ENCODE data around the gene SNX9. TPM values are rescaled to one million over a fixed set of nuclear protein-coding genes. Genes with fewer than 3 reads are reported as not detected.

The SNX9 gene
- total RNA-seq, 1 donor from 2014 or later = 68.6 TPM

- Mint-ChIP-seq H3K36me3 (ENCODE audit: low read depth, unreplicated experiment) (peaks cover 4% of the 10 kb centered on the region), H3K4me1 (ENCODE audit: unreplicated experiment) (peaks cover 14% of the 10 kb centered on the region), H3K9me3 (ENCODE audit: unreplicated experiment) (no peaks in the 10 kb centered on the region), H3K27me3 (ENCODE audit: unreplicated experiment) (no peaks in the 10 kb centered on the region), H3K27ac (ENCODE audit: unreplicated experiment) (no peak overlapping the region), H3K4me3 (ENCODE audit: unreplicated experiment) (no peak overlapping the region)
- no peak for TF ChIP-seq CTCF (IDR thresholded peaks at IDR 0.05; ENCODE audit: unreplicated experiment)
- no peak for DNase-seq (ENCODE audit: low spot score)
These were observed 14.6 kb upstream of the SNX9 start for GRCh38 chr6:157808405-157808950.

GRCh38 chr6:157809613-157810012 lies 13.4 kb upstream of the SNX9 start:
- Mint-ChIP-seq H3K9me3 (ENCODE audit: unreplicated experiment) (no peaks in the 10 kb centered on the region), H3K27ac (ENCODE audit: unreplicated experiment) (no peak overlapping the region), H3K36me3 (ENCODE audit: low read depth, unreplicated experiment) (peaks cover 4% of the 10 kb centered on the region), H3K4me1 (ENCODE audit: unreplicated experiment) (peaks cover 21% of the 10 kb centered on the region), H3K4me3 (ENCODE audit: unreplicated experiment) (no peak overlapping the region), H3K27me3 (ENCODE audit: unreplicated experiment) (no peaks in the 10 kb centered on the region)
- no peak for DNase-seq (ENCODE audit: low spot score)
- no peak for TF ChIP-seq CTCF (IDR thresholded peaks at IDR 0.05; ENCODE audit: unreplicated experiment)

GRCh38 chr6:157811137-157811475 lies 11.9 kb upstream of the SNX9 start:
- Mint-ChIP-seq H3K27me3 (ENCODE audit: unreplicated experiment) (peaks cover 2% of the 10 kb centered on the region), H3K4me3 (ENCODE audit: unreplicated experiment) (no peak overlapping the region), H3K27ac (ENCODE audit: unreplicated experiment) (no peak overlapping the region), H3K9me3 (ENCODE audit: unreplicated experiment) (no peaks in the 10 kb centered on the region), H3K36me3 (ENCODE audit: low read depth, unreplicated experiment) (no peaks in the 10 kb centered on the region), H3K4me1 (ENCODE audit: unreplicated experiment) (peaks cover 25% of the 10 kb centered on the region)
- no peak for DNase-seq (ENCODE audit: low spot score)
- no peak for TF ChIP-seq CTCF (IDR thresholded peaks at IDR 0.05; ENCODE audit: unreplicated experiment)

GRCh38 chr6:157811476-157812173 lies 11.4 kb upstream of the SNX9 start:
- Mint-ChIP-seq H3K4me1 (ENCODE audit: unreplicated experiment) (peaks cover 25% of the 10 kb centered on the region), H3K4me3 (ENCODE audit: unreplicated experiment) (no peak overlapping the region), H3K9me3 (ENCODE audit: unreplicated experiment) (no peaks in the 10 kb centered on the region), H3K36me3 (ENCODE audit: low read depth, unreplicated experiment) (no peaks in the 10 kb centered on the region), H3K27ac (ENCODE audit: unreplicated experiment) (no peak overlapping the region), H3K27me3 (ENCODE audit: unreplicated experiment) (peaks cover 2% of the 10 kb centered on the region)
- TF ChIP-seq CTCF (IDR thresholded peaks at IDR 0.05; ENCODE audit: unreplicated experiment) = no peak
- no peak for DNase-seq (ENCODE audit: low spot score)

- H3K9me3 Mint-ChIP-seq (ENCODE audit: unreplicated experiment) = no peaks in the 10 kb centered on the region
- H3K4me1 Mint-ChIP-seq (ENCODE audit: unreplicated experiment) = peaks cover 19% of the 10 kb centered on the region
- H3K27ac Mint-ChIP-seq (ENCODE audit: unreplicated experiment) = no peak overlapping the region
- no peak for TF ChIP-seq CTCF (IDR thresholded peaks at IDR 0.05; ENCODE audit: unreplicated experiment)
- H3K36me3 Mint-ChIP-seq (ENCODE audit: low read depth, unreplicated experiment) = no peaks in the 10 kb centered on the region
- H3K27me3 Mint-ChIP-seq (ENCODE audit: unreplicated experiment) = peaks cover 2% of the 10 kb centered on the region
- DNase-seq (ENCODE audit: low spot score) = no peak
- no peak overlapping the region for H3K4me3 Mint-ChIP-seq (ENCODE audit: unreplicated experiment)
These were observed 10.4 kb upstream of the SNX9 start for GRCh38 chr6:157812425-157813171.

Data from endothelial cell (in vitro differentiated cells).